ENCODE results near the gene VANGL1. TPM values are rescaled to one million over a fixed set of nuclear protein-coding genes. Genes with fewer than 3 reads are reported as not detected.

VANGL1 gene
- total RNA-seq, 2 experiments from 2014 or later = 1.1 to 1.8 TPM

- peaks cover 13% of the 10 kb centered on the region for H3K27me3 Mint-ChIP-seq
- ATAC-seq (ENCODE audit: poor library complexity) (peak; percentile 91), DNase-seq (peak in 4 of 14 experiments; percentile 4 to 28 (median 15))
- intact Hi-C loops (cut with DNase I, micrococcal nuclease) = no loop called here
- H3K9me3 Mint-ChIP-seq = no peaks in the 10 kb centered on the region
- no peak for TF ChIP-seq CTCF (IDR thresholded peaks at IDR 0.05)
- no peak overlapping the region for H3K27ac Mint-ChIP-seq
- peaks cover 7% of the 10 kb centered on the region for H3K4me1 ChIP-seq (ENCODE audit: insufficient read depth, low read length)
- H3K4me3 Mint-ChIP-seq = no peak overlapping the region
- ChIA-PET CTCF (no interaction called here), POLR2A (no interaction called here)
- no peaks in the 10 kb centered on the region for H3K9me3 ChIP-seq (ENCODE audit: control insufficient read depth in 1 of 2, insufficient read depth in 1 of 2, low read length in 2 of 2)
- peaks cover 8% of the 10 kb centered on the region for H3K4me1 Mint-ChIP-seq (ENCODE audit: low read depth)
- no peaks in the 10 kb centered on the region for H3K36me3 ChIP-seq (ENCODE audit: insufficient read depth, low read length)
- no peaks in the 10 kb centered on the region for H3K27me3 ChIP-seq (ENCODE audit: control insufficient read depth in 1 of 2, insufficient read depth in 2 of 2, low read length in 2 of 2)
- H3K27ac ChIP-seq (ENCODE audit: low read depth in 1 of 2, low read length in 2 of 2) = no peak overlapping the region
- H3K4me3 ChIP-seq (ENCODE audit: low read length) = no peak overlapping the region
- peaks cover 8% of the 10 kb centered on the region for H3K36me3 Mint-ChIP-seq (ENCODE audit: low read depth)
Observed at GRCh38 chr1:115647507-115647906, 5.7 kb downstream of the VANGL1 start.

GRCh38 chr1:115647919-115648650 lies 6.3 kb downstream of the VANGL1 start:
- H3K4me1 Mint-ChIP-seq (ENCODE audit: low read depth) = peaks cover 4% of the 10 kb centered on the region
- H3K27me3 ChIP-seq (ENCODE audit: control insufficient read depth in 1 of 2, insufficient read depth in 2 of 2, low read length in 2 of 2) = no peaks in the 10 kb centered on the region
- DNase-seq (no peak), ATAC-seq (ENCODE audit: poor library complexity) (no peak)
- peaks cover 8% of the 10 kb centered on the region for H3K27me3 Mint-ChIP-seq
- POLR2A ChIA-PET = no interaction called here
- intact Hi-C loops (cut with DNase I, micrococcal nuclease) = no loop called here
- H3K36me3 Mint-ChIP-seq (ENCODE audit: low read depth) = peaks cover 2% of the 10 kb centered on the region
- CTCF ChIA-PET = no interaction called here
- no peak overlapping the region for H3K27ac ChIP-seq (ENCODE audit: low read depth in 1 of 2, low read length in 2 of 2)
- no peaks in the 10 kb centered on the region for H3K9me3 ChIP-seq (ENCODE audit: control insufficient read depth in 1 of 2, insufficient read depth in 1 of 2, low read length in 2 of 2)
- H3K36me3 ChIP-seq (ENCODE audit: insufficient read depth, low read length) = no peaks in the 10 kb centered on the region
- TF ChIP-seq CTCF (IDR thresholded peaks at IDR 0.05) = no peak
- no peaks in the 10 kb centered on the region for H3K9me3 Mint-ChIP-seq
- no peak overlapping the region for H3K4me3 ChIP-seq (ENCODE audit: low read length)
- H3K4me3 Mint-ChIP-seq = no peak overlapping the region
- H3K27ac Mint-ChIP-seq = no peak overlapping the region
- H3K4me1 ChIP-seq (ENCODE audit: insufficient read depth, low read length) = peaks cover 3% of the 10 kb centered on the region

- Mint-ChIP-seq H3K9me3 (no peaks in the 10 kb centered on the region), H3K27ac (no peak overlapping the region), H3K36me3 (ENCODE audit: low read depth) (no peaks in the 10 kb centered on the region), H3K4me3 (no peak overlapping the region), H3K4me1 (ENCODE audit: low read depth) (no peaks in the 10 kb centered on the region), H3K27me3 (peaks cover 4% of the 10 kb centered on the region)
- ChIA-PET POLR2A (no interaction called here), CTCF (no interaction called here)
- DNase-seq = peak in 1 of 14 experiments; percentile 33
- no peak overlapping the region for H3K4me3 ChIP-seq (ENCODE audit: low read length)
- intact Hi-C loops (cut with DNase I, micrococcal nuclease) = no loop called here
- H3K9me3 ChIP-seq (ENCODE audit: control insufficient read depth in 1 of 2, insufficient read depth in 1 of 2, low read length in 2 of 2) = no peaks in the 10 kb centered on the region
- H3K27me3 ChIP-seq (ENCODE audit: control insufficient read depth in 1 of 2, insufficient read depth in 2 of 2, low read length in 2 of 2) = no peaks in the 10 kb centered on the region
- no peak overlapping the region for H3K27ac ChIP-seq (ENCODE audit: low read depth in 1 of 2, low read length in 2 of 2)
- no peaks in the 10 kb centered on the region for H3K36me3 ChIP-seq (ENCODE audit: insufficient read depth, low read length)
- peaks cover 3% of the 10 kb centered on the region for H3K4me1 ChIP-seq (ENCODE audit: insufficient read depth, low read length)
- TF ChIP-seq CTCF (IDR thresholded peaks at IDR 0.05) = no peak
- peak; percentile 35 for ATAC-seq (ENCODE audit: poor library complexity)
Observed at GRCh38 chr1:115648717-115649691, 7.2 kb downstream of the VANGL1 start.

Measured in CD4-positive, alpha-beta T cell (primary cell).